Endothelial cell of umbilical vein (primary cell): ENCODE data around the gene TJP3. TPM values are rescaled to one million over a fixed set of nuclear protein-coding genes. Genes with fewer than 3 reads are reported as not detected.

ENCODE experiments used
- BruUV-seq: library from RNA; stranded (reverse); fragments of 400-500 nt; replicated peaks from 2 replicates; lab custom pipeline; 2021; lab: Mats Ljungman, UMichigan
- CTCF ChIA-PET: fragments of 300-600, 350-600 bp; sonication (Branson Sonifier 250); formaldehyde crosslinking; loops from one replicate; lab custom pipeline; 2021; ENCODE audit warnings: antibody characterized with exemption, inconsistent platforms; lab: Charles Lee
- POLR2A ChIA-PET: fragments of 300-600, 350-600 bp; sonication (Branson Sonifier 250); formaldehyde crosslinking; loops from one replicate; lab custom pipeline; 2021; ENCODE audit warnings: antibody characterized with exemption, inconsistent platforms; lab: Charles Lee
- DNase-seq: peaks from one replicate; pipeline ENCODE4 v3.0.0-alpha.2; 2011; ENCODE audit warnings: low read depth, low spot score
- FAIRE-seq: peaks from 2 replicates; lab custom pipeline; 2011; peaks lifted over from hg19 to GRCh38; lab: Jason Lieb, UNC
- H2AFZ ChIP-seq: 2 replicates; pipeline ENCODE4 v1.6.0; 2012; ENCODE audit warnings: low read depth, low read length, control low read depth, inconsistent platforms
- H3K27ac ChIP-seq: 2 replicates; pipeline ENCODE4 v1.5.1; 2011; ENCODE audit warnings: low read depth, mild to moderate bottlenecking, control low read depth, low read length, moderate library complexity; ENCODE audit not compliant: insufficient read depth
- H3K27me3 ChIP-seq, 2 experiments: 2 replicates each; pipeline versions ENCODE4 v1.6.0 to v1.6.1; 2011; ENCODE audit warnings: low read length in 2 of 2, mixed read lengths in 1 of 2; ENCODE audit not compliant: control insufficient read depth in 2 of 2, insufficient read depth in 2 of 2
- H3K36me3 ChIP-seq, 2 experiments: 2 replicates in 1 of 2; 3 replicates in 1 of 2; pipeline ENCODE4 v1.5.1; 2011; ENCODE audit warnings: low read length in 2 of 2, mild to moderate bottlenecking in 1 of 2, moderate library complexity in 1 of 2; ENCODE audit not compliant: control insufficient read depth in 2 of 2, insufficient read depth in 2 of 2; ENCODE audit errors: extremely low read depth in 1 of 2
- H3K4me1 ChIP-seq: 3 replicates; pipeline ENCODE4 v1.5.1; 2011; ENCODE audit warnings: mild to moderate bottlenecking, low read length; ENCODE audit not compliant: control insufficient read depth, insufficient read depth; ENCODE audit errors: extremely low read depth
- H3K4me2 ChIP-seq: 2 replicates; pipeline ENCODE4 v1.6.1; 2011; ENCODE audit warnings: low read length, control low read depth, mixed read lengths; ENCODE audit not compliant: insufficient read depth
- H3K4me3 ChIP-seq, 3 experiments: fragments of 200-600 bp in 1 of 3; sonication (generic), shearing (Covaris generic) in 1 of 3; replicated peaks in 1 of 3; 2 replicates each; pipeline ENCODE4 v1.5.1; 2011 to 2016; ENCODE audit warnings: control low read depth in 3 of 3, low read length in 3 of 3, mild to moderate bottlenecking in 2 of 3, inconsistent platforms in 1 of 3, low read depth in 1 of 3, moderate library complexity in 1 of 3; ENCODE audit not compliant: insufficient read depth in 1 of 3
- H3K79me2 ChIP-seq: 2 replicates; pipeline ENCODE4 v1.6.0; 2012; ENCODE audit warnings: low read length, inconsistent platforms; ENCODE audit not compliant: control insufficient read depth, insufficient read depth
- H3K9ac ChIP-seq: replicated peaks from 2 replicates; pipeline ENCODE3; 2011; ENCODE audit warnings: low read length, control low read depth; ENCODE audit not compliant: insufficient read depth; ENCODE audit errors: extremely low read depth
- H3K9me1 ChIP-seq: replicated peaks from 3 replicates; pipeline ENCODE4 v1.6.0; 2011; ENCODE audit warnings: mild to moderate bottlenecking, low read length; ENCODE audit not compliant: control insufficient read depth, insufficient read depth; ENCODE audit errors: extremely low read depth
- H3K9me3 ChIP-seq: replicated peaks from 2 replicates; pipeline ENCODE4 v1.5.1; 2012; ENCODE audit warnings: low read length, inconsistent platforms; ENCODE audit not compliant: control insufficient read depth, insufficient read depth
- H4K20me1 ChIP-seq: replicated peaks from 2 replicates; pipeline ENCODE3; 2011; ENCODE audit warnings: mild to moderate bottlenecking, low read length; ENCODE audit not compliant: control insufficient read depth, insufficient read depth; ENCODE audit errors: extremely low read depth
- FOS ChIP-seq: IDR thresholded peaks from 2 replicates; pipeline ENCODE4 v1.6.1; 2011; ENCODE audit warnings: mild to moderate bottlenecking, low read length, moderate library complexity, borderline replicate concordance; ENCODE audit not compliant: insufficient read depth
- GATA2 ChIP-seq: IDR thresholded peaks from 2 replicates; pipeline ENCODE4 v1.7.0; 2011; ENCODE audit warnings: low read depth, mild to moderate bottlenecking, moderate library complexity, mixed read lengths, low read length; ENCODE audit not compliant: insufficient read length, insufficient read depth
- MYC ChIP-seq: IDR thresholded peaks from one replicate; pipeline ENCODE4 v1.6.1; 2011; ENCODE audit warnings: mild to moderate bottlenecking, low read depth, low read length
- POLR2A ChIP-seq: IDR thresholded peaks from 2 replicates; pipeline ENCODE4 v1.6.1; 2012; ENCODE audit warnings: low read depth, mild to moderate bottlenecking, control low read depth, low read length
- POLR2AphosphoS5 ChIP-seq: IDR thresholded peaks from 2 replicates; pipeline ENCODE4 v1.6.1; 2012; ENCODE audit warnings: low read depth, mild to moderate bottlenecking, control low read depth, low read length, moderate library complexity; ENCODE audit not compliant: insufficient read depth
- dilution Hi-C: fragments of 300-500 bp; cut with MboI; formaldehyde crosslinking; loops from one replicate; pipeline ENCODE4 v1.15.0; 2019; ENCODE audit warnings: low sequenced_read_pairs; ENCODE audit not compliant: extremely low pct_ligation_motif_present
- intact Hi-C: fragments of 100-400 bp; cut with micrococcal nuclease; formaldehyde crosslinking; loops from one replicate; pipeline ENCODE4 v1.10.0; 2022
- polyA plus RNA-seq, 4 experiments: library from polyadenylated mRNA; depleted of rRNA in 3 of 4; stranded (reverse) in 3 of 4; unstranded in 1 of 4; fragments of >200 nt; gene quantifications; 2 replicates each; pipeline versions ENCODE4 v1.2.1 to v1.2.3, GENCODE V29; 2011 to 2012; ENCODE audit warnings: missing spikeins in 1 of 4
- total RNA-seq: library from RNA; stranded (reverse); gene quantifications from 2 replicates; pipeline ENCODE4 v1.2.3, GENCODE V29; 2021
- TF ChIP-seq, protein P1 (sequence below), 2 donors: IDR thresholded peaks; 1 replicate in 1 of 2; 2 replicates in 1 of 2; pipeline ENCODE4 v1.5.1; 2011; ENCODE audit warnings: low read length in 2 of 2, mild to moderate bottlenecking in 2 of 2, moderate library complexity in 2 of 2, control low read depth in 1 of 2, inconsistent platforms in 1 of 2, low read depth in 1 of 2; ENCODE audit not compliant: insufficient read depth in 1 of 2; ENCODE audit errors: extremely low read depth in 1 of 2
- TF ChIP-seq, protein P2 (sequence below): IDR thresholded peaks from 2 replicates; pipeline ENCODE4 v1.6.1; 2011; ENCODE audit not compliant: insufficient read depth, insufficient read length

Gene TJP3
- total and polyA plus RNA-seq, 2 donors (not counting 3 experiments of a cell fraction or from before 2014, with no cell fraction given): 0.10 TPM; not detected in 1

DNA sequence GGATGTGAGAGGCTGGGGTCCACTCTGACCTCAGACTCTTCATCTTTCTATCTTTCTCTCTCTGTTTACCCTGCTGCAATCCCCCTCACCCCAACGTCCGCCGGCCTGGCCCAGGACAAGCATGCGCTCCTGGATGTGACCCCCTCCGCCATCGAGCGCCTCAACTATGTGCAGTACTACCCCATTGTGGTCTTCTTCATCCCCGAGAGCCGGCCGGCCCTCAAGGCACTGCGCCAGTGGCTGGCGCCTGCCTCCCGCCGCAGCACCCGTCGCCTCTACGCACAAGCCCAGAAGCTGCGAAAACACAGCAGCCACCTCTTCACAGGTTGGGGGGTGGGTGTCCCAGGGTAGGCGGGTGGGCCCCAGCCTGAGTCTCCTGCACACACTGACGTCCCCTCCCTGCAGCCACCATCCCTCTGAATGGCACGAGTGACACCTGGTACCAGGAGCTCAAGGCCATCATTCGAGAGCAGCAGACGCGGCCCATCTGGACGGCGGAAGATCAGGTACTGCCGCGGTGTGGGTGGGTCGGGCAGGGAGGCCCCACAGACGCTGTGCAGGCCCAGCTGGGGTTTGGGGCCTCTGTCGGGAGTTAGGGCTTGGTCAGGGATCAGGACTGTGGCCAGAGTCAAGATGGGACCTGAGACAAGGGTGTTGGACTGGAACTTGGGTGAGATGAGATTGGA lies 38.3 kb downstream of the TJP3 start:
- Histone ChIP-seq H3K27me3 (no peaks in the 10 kb centered on the region), H3K9ac (no peak overlapping the region), H3K4me3 (no peak overlapping the region), H3K27ac (no peak overlapping the region), H3K4me1 (no peaks in the 10 kb centered on the region), H3K4me2 (no peak overlapping the region), H2AFZ (no peak overlapping the region), H3K79me2 (no peaks in the 10 kb centered on the region), H4K20me1 (no peaks in the 10 kb centered on the region), H3K9me1 (no peaks in the 10 kb centered on the region), H3K9me3 (no peaks in the 10 kb centered on the region), H3K36me3 (peaks cover 0 to 11% of the 10 kb centered on the region in 2 experiments)
- CTCF ChIA-PET: interaction anchor here (0.7 to 1.1 kb wide), 2 partner anchors 11 to 76 kb away, joined by 4 read pairs; no protein-coding TSS in a partner anchor
- TF ChIP-seq, protein P1, sequence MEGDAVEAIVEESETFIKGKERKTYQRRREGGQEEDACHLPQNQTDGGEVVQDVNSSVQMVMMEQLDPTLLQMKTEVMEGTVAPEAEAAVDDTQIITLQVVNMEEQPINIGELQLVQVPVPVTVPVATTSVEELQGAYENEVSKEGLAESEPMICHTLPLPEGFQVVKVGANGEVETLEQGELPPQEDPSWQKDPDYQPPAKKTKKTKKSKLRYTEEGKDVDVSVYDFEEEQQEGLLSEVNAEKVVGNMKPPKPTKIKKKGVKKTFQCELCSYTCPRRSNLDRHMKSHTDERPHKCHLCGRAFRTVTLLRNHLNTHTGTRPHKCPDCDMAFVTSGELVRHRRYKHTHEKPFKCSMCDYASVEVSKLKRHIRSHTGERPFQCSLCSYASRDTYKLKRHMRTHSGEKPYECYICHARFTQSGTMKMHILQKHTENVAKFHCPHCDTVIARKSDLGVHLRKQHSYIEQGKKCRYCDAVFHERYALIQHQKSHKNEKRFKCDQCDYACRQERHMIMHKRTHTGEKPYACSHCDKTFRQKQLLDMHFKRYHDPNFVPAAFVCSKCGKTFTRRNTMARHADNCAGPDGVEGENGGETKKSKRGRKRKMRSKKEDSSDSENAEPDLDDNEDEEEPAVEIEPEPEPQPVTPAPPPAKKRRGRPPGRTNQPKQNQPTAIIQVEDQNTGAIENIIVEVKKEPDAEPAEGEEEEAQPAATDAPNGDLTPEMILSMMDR (IDR thresholded peaks at IDR 0.05; ENCODE audit: extremely low read depth in 1 of 2, insufficient read depth in 1 of 2, low read depth in 1 of 2, low read length in 2 of 2): no peak
- no peak for TF ChIP-seq POLR2A
- no peak for TF ChIP-seq MYC
- TF ChIP-seq, protein P2, sequence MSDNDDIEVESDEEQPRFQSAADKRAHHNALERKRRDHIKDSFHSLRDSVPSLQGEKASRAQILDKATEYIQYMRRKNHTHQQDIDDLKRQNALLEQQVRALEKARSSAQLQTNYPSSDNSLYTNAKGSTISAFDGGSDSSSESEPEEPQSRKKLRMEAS: no peak
- POLR2A ChIA-PET: no interaction called here
- no TSS peak for BruUV-seq
- DNase-seq (no peak), FAIRE-seq (no peak)
- dilution Hi-C loops: no loop called here
- intact Hi-C loops: no loop called here

DNA sequence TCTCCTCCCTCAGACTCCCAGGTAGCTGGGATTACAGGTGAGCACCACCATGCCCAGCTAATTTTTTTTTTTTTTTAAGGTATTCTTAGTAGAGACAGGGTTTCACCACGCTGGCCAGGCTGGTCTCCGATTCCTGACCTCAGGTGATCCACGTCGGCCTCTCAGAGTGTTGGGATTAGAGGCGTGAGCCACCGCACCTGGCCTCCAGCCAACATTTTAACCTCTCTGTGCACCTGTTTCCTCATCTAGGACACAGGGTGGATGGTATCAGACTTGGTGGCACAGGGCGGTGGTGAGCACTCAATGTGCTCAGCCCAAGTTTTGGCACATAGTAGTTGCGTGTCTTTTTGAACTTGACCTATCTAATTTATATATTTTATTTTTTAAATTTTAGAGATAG lies 40.8 kb downstream of the TJP3 start:
- Histone ChIP-seq H3K4me3 (no peak overlapping the region), H3K9ac (no peak overlapping the region), H4K20me1 (no peaks in the 10 kb centered on the region), H3K9me3 (no peaks in the 10 kb centered on the region), H3K27me3 (no peaks in the 10 kb centered on the region), H3K36me3 (peaks cover 0 to 13% of the 10 kb centered on the region in 2 experiments), H3K27ac (no peak overlapping the region), H2AFZ (no peak overlapping the region), H3K9me1 (no peaks in the 10 kb centered on the region), H3K4me2 (no peak overlapping the region), H3K4me1 (no peaks in the 10 kb centered on the region), H3K79me2 (no peaks in the 10 kb centered on the region)
- intact Hi-C loops (no loop called here), dilution Hi-C loops (no loop called here)
- DNase-seq (no peak), FAIRE-seq (no peak)
- ChIA-PET POLR2A (no interaction called here), CTCF (no interaction called here)
- no TSS peak for BruUV-seq
- TF ChIP-seq GATA2 (no peak), FOS (no peak), POLR2AphosphoS5 (no peak)
- TF ChIP-seq, protein P2: no peak
- TF ChIP-seq, protein P1 (IDR thresholded peaks at IDR 0.05; ENCODE audit: extremely low read depth in 1 of 2, insufficient read depth in 1 of 2, low read depth in 1 of 2, low read length in 2 of 2): no peak
